ENCODE results near the gene PCDHB11. TPM values are rescaled to one million over a fixed set of nuclear protein-coding genes. Genes with fewer than 3 reads are reported as not detected.

Gene PCDHB11
- total RNA-seq, 1 experiment from 2014 or later: 0.61 TPM

GRCh38 chr5:141150224-141150992 lies 49.0 kb upstream of the PCDHB11 start:
- Mint-ChIP-seq H3K27ac (no peak overlapping the region), H3K27me3 (ENCODE audit: low read depth) (peaks cover 4% of the 10 kb centered on the region; the same call in 1 of the 2 replicates), H3K4me1 (no peaks in the 10 kb centered on the region), H3K9me3 (peaks cover 18% of the 10 kb centered on the region), H3K36me3 (peaks cover 15% of the 10 kb centered on the region), H3K4me3 (no peak overlapping the region)
- CTCF ChIA-PET: interaction anchor here (0.8 to 1.8 kb wide), 19 partner anchors 9 to 413 kb away, joined by 3 to 22 read pairs (median 5); partner anchors contain the start of genes PCDHA8, PCDHB10, PCDHB11 and PCDHB14
- TF ChIP-seq NFE2L1 (CRISPR knock-in tag; IDR thresholded peaks at IDR 0.05) (no peak), IRF1 (CRISPR knock-in tag; IDR thresholded peaks at IDR 0.05) (no peak), CDX4 (CRISPR knock-in tag; IDR thresholded peaks at IDR 0.05; ENCODE audit: borderline replicate concordance) (no peak), JAZF1 (CRISPR knock-in tag; IDR thresholded peaks at IDR 0.05) (no peak), AR (CRISPR knock-in tag; IDR thresholded peaks at IDR 0.05) (no peak), NFATC4 (CRISPR knock-in tag; IDR thresholded peaks at IDR 0.05) (no peak), MXD4 (CRISPR knock-in tag; IDR thresholded peaks at IDR 0.05; ENCODE audit: borderline replicate concordance) (no peak), ELF4 (CRISPR knock-in tag; IDR thresholded peaks at IDR 0.05; ENCODE audit: low read depth) (no peak), ZNF671 (CRISPR knock-in tag; IDR thresholded peaks at IDR 0.05) (no peak), FOXK1 (CRISPR knock-in tag; IDR thresholded peaks at IDR 0.05) (no peak), ZNF138 (CRISPR knock-in tag; conservative IDR thresholded peaks at IDR 0.05) (no peak)
- TF ChIP-seq, protein P1, sequence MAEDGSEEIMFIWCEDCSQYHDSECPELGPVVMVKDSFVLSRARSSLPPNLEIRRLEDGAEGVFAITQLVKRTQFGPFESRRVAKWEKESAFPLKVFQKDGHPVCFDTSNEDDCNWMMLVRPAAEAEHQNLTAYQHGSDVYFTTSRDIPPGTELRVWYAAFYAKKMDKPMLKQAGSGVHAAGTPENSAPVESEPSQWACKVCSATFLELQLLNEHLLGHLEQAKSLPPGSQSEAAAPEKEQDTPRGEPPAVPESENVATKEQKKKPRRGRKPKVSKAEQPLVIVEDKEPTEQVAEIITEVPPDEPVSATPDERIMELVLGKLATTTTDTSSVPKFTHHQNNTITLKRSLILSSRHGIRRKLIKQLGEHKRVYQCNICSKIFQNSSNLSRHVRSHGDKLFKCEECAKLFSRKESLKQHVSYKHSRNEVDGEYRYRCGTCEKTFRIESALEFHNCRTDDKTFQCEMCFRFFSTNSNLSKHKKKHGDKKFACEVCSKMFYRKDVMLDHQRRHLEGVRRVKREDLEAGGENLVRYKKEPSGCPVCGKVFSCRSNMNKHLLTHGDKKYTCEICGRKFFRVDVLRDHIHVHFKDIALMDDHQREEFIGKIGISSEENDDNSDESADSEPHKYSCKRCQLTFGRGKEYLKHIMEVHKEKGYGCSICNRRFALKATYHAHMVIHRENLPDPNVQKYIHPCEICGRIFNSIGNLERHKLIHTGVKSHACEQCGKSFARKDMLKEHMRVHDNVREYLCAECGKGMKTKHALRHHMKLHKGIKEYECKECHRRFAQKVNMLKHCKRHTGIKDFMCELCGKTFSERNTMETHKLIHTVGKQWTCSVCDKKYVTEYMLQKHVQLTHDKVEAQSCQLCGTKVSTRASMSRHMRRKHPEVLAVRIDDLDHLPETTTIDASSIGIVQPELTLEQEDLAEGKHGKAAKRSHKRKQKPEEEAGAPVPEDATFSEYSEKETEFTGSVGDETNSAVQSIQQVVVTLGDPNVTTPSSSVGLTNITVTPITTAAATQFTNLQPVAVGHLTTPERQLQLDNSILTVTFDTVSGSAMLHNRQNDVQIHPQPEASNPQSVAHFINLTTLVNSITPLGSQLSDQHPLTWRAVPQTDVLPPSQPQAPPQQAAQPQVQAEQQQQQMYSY (CRISPR knock-in tag; IDR thresholded peaks at IDR 0.05): no peak
- TF ChIP-seq, protein P2, sequence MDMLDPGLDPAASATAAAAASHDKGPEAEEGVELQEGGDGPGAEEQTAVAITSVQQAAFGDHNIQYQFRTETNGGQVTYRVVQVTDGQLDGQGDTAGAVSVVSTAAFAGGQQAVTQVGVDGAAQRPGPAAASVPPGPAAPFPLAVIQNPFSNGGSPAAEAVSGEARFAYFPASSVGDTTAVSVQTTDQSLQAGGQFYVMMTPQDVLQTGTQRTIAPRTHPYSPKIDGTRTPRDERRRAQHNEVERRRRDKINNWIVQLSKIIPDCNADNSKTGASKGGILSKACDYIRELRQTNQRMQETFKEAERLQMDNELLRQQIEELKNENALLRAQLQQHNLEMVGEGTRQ (CRISPR knock-in tag; IDR thresholded peaks at IDR 0.05): no peak
- no peak for ATAC-seq
- POLR2A ChIA-PET: no interaction called here
- DNase-seq (ENCODE audit: low spot score): no peak

GRCh38 chr5:141150993-141151325 lies 48.5 kb upstream of the PCDHB11 start:
- ChIA-PET POLR2A (no interaction called here), CTCF (interaction anchor here (1.5 to 1.8 kb wide), 6 partner anchors 10 to 310 kb away, joined by 3 to 22 read pairs (median 6); partner anchors contain the start of genes PCDHA8, PCDHB4, PCDHB5 and PCDHB9)
- Mint-ChIP-seq H3K4me1 (0 out of 2 replicates have a peak, but pooled peaks cover 4% of the 10 kb centered on the region), H3K27me3 (ENCODE audit: low read depth) (peaks cover 4% of the 10 kb centered on the region; the same call in 1 of the 2 replicates), H3K4me3 (no peak overlapping the region), H3K36me3 (peaks cover 15% of the 10 kb centered on the region), H3K9me3 (peaks cover 18% of the 10 kb centered on the region), H3K27ac (no peak overlapping the region)
- ATAC-seq (no peak), DNase-seq (ENCODE audit: low spot score) (no peak)
- TF ChIP-seq, protein P3, sequence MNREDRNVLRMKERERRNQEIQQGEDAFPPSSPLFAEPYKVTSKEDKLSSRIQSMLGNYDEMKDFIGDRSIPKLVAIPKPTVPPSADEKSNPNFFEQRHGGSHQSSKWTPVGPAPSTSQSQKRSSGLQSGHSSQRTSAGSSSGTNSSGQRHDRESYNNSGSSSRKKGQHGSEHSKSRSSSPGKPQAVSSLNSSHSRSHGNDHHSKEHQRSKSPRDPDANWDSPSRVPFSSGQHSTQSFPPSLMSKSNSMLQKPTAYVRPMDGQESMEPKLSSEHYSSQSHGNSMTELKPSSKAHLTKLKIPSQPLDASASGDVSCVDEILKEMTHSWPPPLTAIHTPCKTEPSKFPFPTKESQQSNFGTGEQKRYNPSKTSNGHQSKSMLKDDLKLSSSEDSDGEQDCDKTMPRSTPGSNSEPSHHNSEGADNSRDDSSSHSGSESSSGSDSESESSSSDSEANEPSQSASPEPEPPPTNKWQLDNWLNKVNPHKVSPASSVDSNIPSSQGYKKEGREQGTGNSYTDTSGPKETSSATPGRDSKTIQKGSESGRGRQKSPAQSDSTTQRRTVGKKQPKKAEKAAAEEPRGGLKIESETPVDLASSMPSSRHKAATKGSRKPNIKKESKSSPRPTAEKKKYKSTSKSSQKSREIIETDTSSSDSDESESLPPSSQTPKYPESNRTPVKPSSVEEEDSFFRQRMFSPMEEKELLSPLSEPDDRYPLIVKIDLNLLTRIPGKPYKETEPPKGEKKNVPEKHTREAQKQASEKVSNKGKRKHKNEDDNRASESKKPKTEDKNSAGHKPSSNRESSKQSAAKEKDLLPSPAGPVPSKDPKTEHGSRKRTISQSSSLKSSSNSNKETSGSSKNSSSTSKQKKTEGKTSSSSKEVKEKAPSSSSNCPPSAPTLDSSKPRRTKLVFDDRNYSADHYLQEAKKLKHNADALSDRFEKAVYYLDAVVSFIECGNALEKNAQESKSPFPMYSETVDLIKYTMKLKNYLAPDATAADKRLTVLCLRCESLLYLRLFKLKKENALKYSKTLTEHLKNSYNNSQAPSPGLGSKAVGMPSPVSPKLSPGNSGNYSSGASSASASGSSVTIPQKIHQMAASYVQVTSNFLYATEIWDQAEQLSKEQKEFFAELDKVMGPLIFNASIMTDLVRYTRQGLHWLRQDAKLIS (CRISPR knock-in tag; IDR thresholded peaks at IDR 0.05; ENCODE audit: borderline replicate concordance): no peak
- TF ChIP-seq CDX4 (CRISPR knock-in tag; IDR thresholded peaks at IDR 0.05; ENCODE audit: borderline replicate concordance) (no peak), ZNF416 (CRISPR knock-in tag; IDR thresholded peaks at IDR 0.05) (no peak), ZBTB43 (CRISPR knock-in tag; IDR thresholded peaks at IDR 0.05) (no peak), PREB (CRISPR knock-in tag; IDR thresholded peaks at IDR 0.05; ENCODE audit: borderline replicate concordance) (no peak)
